ENCODE data around the gene ERC2. TPM values are rescaled to one million over a fixed set of nuclear protein-coding genes. Genes with fewer than 3 reads are reported as not detected.

ERC2 gene
- total RNA-seq, 2 experiments from 2014 or later, result not detected

DNA sequence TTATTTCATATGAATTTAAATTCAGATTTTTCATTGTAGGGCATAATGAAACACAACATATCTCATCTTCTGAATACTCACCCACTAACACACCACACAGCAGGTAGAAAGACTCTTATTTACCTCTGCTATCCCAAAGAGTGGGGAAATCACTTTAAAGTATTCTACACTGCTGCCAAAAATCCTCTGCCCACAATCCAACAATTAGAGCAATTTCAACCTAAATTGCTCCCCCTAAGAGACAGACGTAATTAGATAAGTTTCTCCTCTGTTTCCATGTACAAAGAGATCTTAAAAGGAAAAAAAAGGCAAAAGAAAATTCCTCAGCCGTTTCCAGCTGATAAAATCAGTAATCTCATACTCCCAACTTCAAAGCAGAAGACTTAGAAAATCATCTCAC lies 331.8 kb downstream of the ERC2 start:
- Mint-ChIP-seq H3K4me1 (no peaks in the 10 kb centered on the region), H3K4me3 (no peak overlapping the region), H3K36me3 (no peaks in the 10 kb centered on the region), H3K27ac (no peak overlapping the region), H3K9me3 (no peaks in the 10 kb centered on the region), H3K27me3 (no peaks in the 10 kb centered on the region)
- ATAC-seq (ENCODE audit: low read depth) (no peak), DNase-seq (no peak)
- POLR2A ChIA-PET, result no interaction called here

DNA sequence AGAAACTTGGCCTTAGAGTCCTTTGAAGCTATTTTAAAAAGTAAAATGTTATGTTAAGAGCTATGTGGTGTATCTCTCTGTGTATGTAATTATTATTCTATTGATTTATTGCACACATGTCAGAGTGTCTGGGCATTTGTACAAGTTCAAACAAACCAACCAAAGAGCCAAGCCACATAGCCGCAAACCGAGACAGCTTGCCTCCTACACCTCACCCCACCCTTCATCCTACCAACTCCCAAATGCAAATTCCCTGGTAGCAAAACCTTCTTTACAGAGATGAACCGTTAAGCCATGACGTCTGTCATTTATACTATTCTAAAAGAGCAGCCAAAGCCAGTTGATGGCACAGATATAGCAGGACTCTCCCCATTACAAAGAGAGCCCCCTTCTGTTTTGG lies 332.3 kb downstream of the ERC2 start:
- Mint-ChIP-seq H3K9me3 (no peaks in the 10 kb centered on the region), H3K36me3 (no peaks in the 10 kb centered on the region), H3K27ac (no peak overlapping the region), H3K4me1 (no peaks in the 10 kb centered on the region), H3K27me3 (no peaks in the 10 kb centered on the region), H3K4me3 (no peak overlapping the region)
- ATAC-seq (ENCODE audit: low read depth), result no peak
- no peak for DNase-seq
- POLR2A ChIA-PET, result no interaction called here

DNA sequence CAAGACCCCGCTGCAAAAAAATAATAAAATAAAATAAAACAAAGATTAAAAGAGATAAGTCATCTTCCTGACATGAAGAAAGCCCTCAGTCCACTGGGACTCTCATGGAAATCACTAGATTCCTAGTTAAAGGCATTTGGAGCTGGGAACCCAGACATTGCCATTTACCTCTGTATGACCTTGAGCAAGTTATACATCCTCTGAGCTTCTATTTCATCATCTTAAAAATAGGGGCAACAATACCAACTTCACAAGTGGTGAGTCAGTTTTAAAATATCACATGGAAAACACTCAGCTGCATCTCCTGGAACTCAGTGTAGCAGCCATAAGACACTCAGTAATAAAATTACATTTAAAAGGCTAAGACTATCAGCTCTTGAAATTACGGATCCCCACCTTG lies 334.8 kb downstream of the ERC2 start:
- H3K9me3 Mint-ChIP-seq, result no peaks in the 10 kb centered on the region
- H3K4me1 Mint-ChIP-seq, result no peaks in the 10 kb centered on the region
- H3K4me3 Mint-ChIP-seq, result no peak overlapping the region
- POLR2A ChIA-PET, result no interaction called here
- ATAC-seq (ENCODE audit: low read depth) (no peak), DNase-seq (no peak)
- H3K36me3 Mint-ChIP-seq, result no peaks in the 10 kb centered on the region
- no peak overlapping the region for H3K27ac Mint-ChIP-seq
- no peaks in the 10 kb centered on the region for H3K27me3 Mint-ChIP-seq

DNA sequence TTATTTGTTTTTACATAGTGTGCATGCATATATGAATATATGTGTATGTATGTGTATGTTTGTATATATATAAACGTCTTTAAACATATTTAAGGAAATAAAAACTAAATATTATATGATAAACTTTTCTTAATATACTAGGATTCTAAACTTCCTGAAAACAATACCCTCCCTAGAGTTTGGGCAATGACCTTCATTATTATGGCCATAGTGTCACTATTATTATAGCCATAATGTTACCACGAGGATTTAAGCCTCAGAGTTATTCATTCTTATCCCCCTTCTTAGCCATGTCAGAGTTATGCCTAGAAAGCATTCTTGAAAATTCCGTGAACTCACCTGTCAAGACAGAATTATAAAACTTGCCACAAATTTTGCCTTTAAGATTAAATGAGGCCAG lies 335.5 kb downstream of the ERC2 start:
- no peaks in the 10 kb centered on the region for H3K9me3 Mint-ChIP-seq
- DNase-seq (no peak), ATAC-seq (ENCODE audit: low read depth) (no peak)
- H3K4me1 Mint-ChIP-seq, result no peaks in the 10 kb centered on the region
- POLR2A ChIA-PET, result no interaction called here
- no peaks in the 10 kb centered on the region for H3K36me3 Mint-ChIP-seq
- no peak overlapping the region for H3K27ac Mint-ChIP-seq
- H3K27me3 Mint-ChIP-seq, result no peaks in the 10 kb centered on the region
- no peak overlapping the region for H3K4me3 Mint-ChIP-seq

DNA sequence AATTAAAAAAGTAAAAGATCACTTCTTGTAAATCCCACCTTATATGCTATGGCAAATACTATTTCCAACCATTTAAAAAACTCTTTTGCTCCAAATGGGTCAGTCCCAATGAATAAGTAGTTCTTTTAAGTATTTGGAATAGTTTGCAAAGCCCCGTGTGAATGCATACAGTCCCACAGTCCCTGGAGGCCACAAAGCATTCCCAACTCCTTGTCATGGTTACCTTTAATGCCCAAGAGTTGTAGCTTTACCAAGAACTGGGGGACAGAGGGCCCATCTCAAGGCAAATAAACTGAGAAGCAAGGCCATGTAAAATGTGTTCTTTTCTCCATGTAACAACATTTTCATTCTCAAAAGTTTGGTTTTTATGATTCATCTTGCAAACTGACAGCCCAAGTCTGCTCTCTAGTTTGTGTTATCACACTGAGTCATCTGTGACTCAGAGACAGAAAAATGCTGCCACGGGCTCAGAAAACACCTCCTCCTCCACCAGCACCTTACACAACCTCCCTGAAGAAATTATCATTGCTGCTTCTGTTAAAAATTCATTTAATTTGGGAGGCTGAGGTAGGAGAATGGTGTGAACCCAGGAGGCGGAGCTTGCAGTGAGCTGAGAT lies 336.2 kb downstream of the ERC2 start:
- POLR2A ChIA-PET, result no interaction called here
- H3K4me3 Mint-ChIP-seq, result no peak overlapping the region
- H3K9me3 Mint-ChIP-seq, result no peaks in the 10 kb centered on the region
- H3K36me3 Mint-ChIP-seq, result no peaks in the 10 kb centered on the region
- DNase-seq (no peak), ATAC-seq (ENCODE audit: low read depth) (no peak)
- H3K27me3 Mint-ChIP-seq, result no peaks in the 10 kb centered on the region
- H3K27ac Mint-ChIP-seq, result no peak overlapping the region
- no peaks in the 10 kb centered on the region for H3K4me1 Mint-ChIP-seq

DNA sequence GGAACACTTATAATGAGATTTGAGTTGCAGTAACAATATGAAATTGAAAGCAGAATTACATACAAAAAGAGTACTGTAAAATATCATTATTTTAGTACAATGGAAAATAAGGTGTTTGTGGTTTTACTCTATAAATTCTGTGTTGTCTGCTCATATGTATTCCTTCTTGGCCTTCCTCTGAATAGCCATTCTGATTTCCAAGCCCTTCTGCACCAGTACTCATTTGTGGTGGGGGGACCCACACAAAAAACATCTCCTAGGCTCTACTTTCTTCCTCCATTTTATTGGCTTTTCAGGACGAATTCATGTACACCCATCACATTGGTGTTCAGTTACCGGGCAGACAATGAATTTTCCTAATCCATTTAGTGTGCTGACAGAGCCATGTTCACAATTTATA lies 338.2 kb downstream of the ERC2 start:
- ATAC-seq (ENCODE audit: low read depth) (no peak), DNase-seq (no peak)
- Mint-ChIP-seq H3K27ac (no peak overlapping the region), H3K4me1 (no peaks in the 10 kb centered on the region), H3K9me3 (no peaks in the 10 kb centered on the region), H3K27me3 (peaks cover 2% of the 10 kb centered on the region), H3K36me3 (no peaks in the 10 kb centered on the region), H3K4me3 (no peak overlapping the region)
- POLR2A ChIA-PET, result no interaction called here

DNA sequence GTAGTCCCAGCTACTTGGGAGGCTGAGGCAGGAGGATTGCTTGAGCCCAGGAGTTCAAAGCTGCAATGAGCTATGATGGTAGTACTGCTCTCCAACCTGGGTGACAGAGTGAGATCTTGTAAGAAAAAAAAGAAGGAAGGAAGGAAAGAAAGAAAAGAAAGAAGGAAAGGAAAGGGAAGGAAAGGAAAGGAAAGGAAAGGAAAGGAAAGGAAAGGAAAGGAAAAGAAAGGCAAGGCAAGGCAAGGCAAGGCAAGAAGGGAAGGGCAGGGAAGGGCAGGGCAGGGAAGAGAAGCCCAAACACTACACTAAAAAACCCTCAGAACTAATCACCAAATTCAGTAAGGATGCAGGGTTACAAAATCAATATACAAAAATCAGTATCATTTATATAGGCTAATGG lies 341.6 kb downstream of the ERC2 start:
- H3K27ac Mint-ChIP-seq, result no peak overlapping the region

DNA sequence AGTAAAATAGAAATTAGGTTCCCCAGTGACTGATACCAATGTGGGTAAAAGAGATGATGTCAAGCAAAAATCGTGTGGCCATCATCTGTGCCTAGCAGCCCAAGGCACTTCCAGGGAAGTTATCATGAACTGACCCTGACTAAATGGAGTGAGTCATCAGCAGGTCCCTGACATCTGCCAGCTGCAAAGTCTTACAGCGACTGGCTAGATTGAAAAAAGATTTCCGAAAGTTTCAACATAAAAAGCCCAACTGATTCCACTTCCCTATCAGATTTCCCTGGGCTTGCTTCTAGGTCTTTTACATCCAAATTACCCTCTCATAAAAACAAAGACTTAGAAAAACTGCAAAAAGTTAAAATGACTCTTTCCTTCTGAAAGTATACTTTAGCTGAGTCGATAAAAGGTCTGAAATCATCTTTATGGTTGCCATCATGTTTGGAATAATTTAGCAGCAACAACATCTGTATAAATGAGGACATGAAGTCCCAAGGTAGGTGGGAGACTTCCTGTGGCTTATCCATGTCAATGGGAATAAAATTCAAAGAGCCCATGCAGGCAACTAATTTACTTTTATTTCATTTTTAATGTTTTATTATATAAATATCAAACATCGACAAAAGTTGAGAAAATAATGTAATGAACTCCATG lies 342.8 kb downstream of the ERC2 start:
- Mint-ChIP-seq H3K4me1 (no peaks in the 10 kb centered on the region), H3K27ac (no peak overlapping the region), H3K4me3 (no peak overlapping the region), H3K9me3 (no peaks in the 10 kb centered on the region), H3K27me3 (peaks cover 2% of the 10 kb centered on the region), H3K36me3 (no peaks in the 10 kb centered on the region)
- ATAC-seq (ENCODE audit: low read depth), result no peak
- no peak for DNase-seq
- POLR2A ChIA-PET, result no interaction called here

More for the DNA sequence above, 341.6 kb downstream of the ERC2 start:
- POLR2A ChIA-PET, result no interaction called here
- DNase-seq (no peak), ATAC-seq (ENCODE audit: low read depth) (no peak)
- Mint-ChIP-seq H3K4me1 (no peaks in the 10 kb centered on the region), H3K27me3 (peaks cover 2% of the 10 kb centered on the region), H3K9me3 (no peaks in the 10 kb centered on the region), H3K36me3 (no peaks in the 10 kb centered on the region), H3K4me3 (no peak overlapping the region)

DNA sequence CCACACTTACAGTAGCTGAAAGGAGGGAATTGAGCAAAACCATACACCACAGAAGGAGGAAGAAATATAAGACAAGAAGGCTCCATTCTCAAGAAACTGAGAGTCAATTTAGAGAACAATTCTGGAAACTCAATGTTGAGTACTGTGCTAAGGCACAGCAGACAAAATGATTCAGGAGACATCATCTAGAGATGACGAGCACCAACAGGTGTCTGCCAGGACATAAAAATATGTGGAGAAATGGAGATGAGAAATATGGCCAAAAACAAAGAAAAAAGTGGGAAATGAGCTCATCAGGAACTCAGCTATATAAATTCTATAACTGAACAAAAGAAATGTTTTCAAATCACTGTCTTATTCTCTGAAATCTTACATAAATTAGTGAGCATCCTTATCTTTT lies 343.7 kb downstream of the ERC2 start:
- Mint-ChIP-seq H3K4me3 (no peak overlapping the region), H3K9me3 (no peaks in the 10 kb centered on the region), H3K36me3 (no peaks in the 10 kb centered on the region), H3K4me1 (no peaks in the 10 kb centered on the region), H3K27ac (no peak overlapping the region), H3K27me3 (peaks cover 2% of the 10 kb centered on the region)
- no peak for ATAC-seq (ENCODE audit: low read depth)
- POLR2A ChIA-PET, result no interaction called here
- no peak for DNase-seq

DNA sequence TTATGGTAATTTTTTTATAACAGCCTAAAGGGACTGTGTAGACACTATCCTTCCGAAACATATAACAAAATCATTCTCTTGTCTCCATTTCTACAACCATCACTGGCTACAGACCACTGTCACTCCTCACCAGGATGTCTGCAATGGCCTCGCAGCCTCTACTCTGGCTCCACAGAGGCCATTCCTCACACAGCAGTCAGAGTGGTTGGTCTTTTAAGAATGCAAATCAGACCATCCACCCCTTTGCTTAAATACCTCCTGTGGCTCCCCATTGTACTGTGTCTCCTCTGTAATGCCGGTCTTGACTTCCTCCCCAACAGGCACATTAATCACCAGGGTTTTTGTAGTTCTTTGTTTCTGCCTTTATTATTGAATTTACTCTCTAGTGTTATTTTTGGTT lies 344.8 kb downstream of the ERC2 start:
- Mint-ChIP-seq H3K4me3 (no peak overlapping the region), H3K27ac (no peak overlapping the region), H3K9me3 (no peaks in the 10 kb centered on the region), H3K4me1 (no peaks in the 10 kb centered on the region), H3K36me3 (no peaks in the 10 kb centered on the region), H3K27me3 (peaks cover 2% of the 10 kb centered on the region)
- no peak for ATAC-seq (ENCODE audit: low read depth)
- no peak for DNase-seq
- POLR2A ChIA-PET, result no interaction called here

DNA sequence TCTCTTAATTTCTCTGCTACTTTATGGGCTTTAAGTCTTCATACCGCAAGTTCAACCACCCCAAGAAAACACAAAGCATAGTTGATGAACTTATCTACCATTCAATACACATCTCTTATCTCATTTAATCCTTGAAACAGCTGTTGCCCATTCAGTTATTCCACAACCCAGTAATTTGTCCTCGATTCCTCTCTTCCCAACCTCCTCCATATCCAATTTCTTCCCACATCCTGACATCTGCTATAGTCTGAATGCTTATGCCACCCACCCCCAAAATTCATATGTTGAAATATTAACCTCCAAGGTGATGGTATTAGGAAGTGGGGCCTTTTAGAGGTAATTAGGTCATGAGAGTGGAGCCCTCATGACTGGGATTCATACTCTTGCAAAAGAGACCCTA lies 345.4 kb downstream of the ERC2 start:
- H3K27me3 Mint-ChIP-seq, result peaks cover 2% of the 10 kb centered on the region
- H3K36me3 Mint-ChIP-seq, result no peaks in the 10 kb centered on the region
- DNase-seq, result no peak
- H3K4me3 Mint-ChIP-seq, result no peak overlapping the region
- H3K9me3 Mint-ChIP-seq, result no peaks in the 10 kb centered on the region
- no peak for ATAC-seq (ENCODE audit: low read depth)
- H3K27ac Mint-ChIP-seq, result no peak overlapping the region
- POLR2A ChIA-PET, result no interaction called here
- no peaks in the 10 kb centered on the region for H3K4me1 Mint-ChIP-seq

DNA sequence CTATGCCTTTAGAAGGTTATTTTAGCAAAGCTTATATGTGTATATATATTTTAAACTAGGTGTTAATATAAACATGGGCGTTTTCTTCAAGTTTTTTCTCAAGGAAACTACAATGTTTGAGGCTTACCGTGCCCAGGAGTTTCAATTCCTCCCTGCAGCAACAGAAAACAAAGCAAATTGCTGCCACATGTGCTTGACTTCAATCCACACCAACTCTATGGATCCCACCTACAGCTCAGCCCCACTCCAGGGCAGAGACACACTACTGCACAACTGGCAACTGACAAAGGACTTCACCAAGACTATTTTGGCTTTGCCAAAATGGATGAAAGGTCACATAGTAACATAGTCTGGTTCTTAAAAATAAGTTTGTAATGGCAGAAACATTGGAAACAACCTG lies 346.6 kb downstream of the ERC2 start:
- ATAC-seq (ENCODE audit: low read depth), result no peak
- Mint-ChIP-seq H3K27me3 (peaks cover 2% of the 10 kb centered on the region), H3K4me3 (no peak overlapping the region), H3K9me3 (no peaks in the 10 kb centered on the region), H3K36me3 (no peaks in the 10 kb centered on the region), H3K4me1 (no peaks in the 10 kb centered on the region), H3K27ac (no peak overlapping the region)
- no peak for DNase-seq
- POLR2A ChIA-PET, result no interaction called here

DNA sequence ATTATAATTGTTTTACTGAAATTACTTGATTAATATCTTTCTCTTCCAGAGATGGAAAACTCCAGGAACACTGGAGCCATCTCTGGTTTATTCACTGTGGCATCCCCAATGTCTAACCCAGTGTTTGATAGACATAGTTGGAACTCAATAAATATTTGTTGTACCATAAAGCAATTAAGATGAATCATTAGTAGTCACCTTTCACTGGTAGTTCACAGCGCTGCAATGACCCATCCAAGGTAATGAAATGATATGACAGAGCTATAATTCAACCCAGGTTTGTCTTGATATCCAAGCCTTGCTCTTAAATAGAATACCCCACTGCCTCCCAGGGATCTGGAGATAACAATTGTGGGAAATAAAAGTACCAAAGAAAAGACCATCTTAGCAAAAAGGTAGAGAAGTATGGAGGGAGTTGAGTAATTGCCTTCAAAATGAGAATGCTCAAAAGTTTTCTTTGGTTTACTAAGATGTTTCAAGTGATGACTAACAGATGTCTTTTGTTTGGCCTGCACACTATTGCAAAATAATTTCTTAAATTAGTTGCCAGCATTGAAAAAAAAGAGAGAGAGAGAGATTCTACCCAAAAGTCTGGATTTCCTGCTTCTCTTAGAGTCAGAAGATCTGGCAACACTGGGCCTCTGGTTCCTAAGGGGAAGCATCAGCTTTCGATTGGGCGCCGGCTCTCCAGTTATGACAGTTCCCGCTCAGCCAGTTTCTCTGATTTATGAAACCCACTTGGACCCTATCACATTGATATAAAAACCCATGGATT lies 348.5 kb downstream of the ERC2 start:
- Mint-ChIP-seq H3K27me3 (no peaks in the 10 kb centered on the region), H3K4me3 (no peak overlapping the region), H3K27ac (no peak overlapping the region), H3K4me1 (no peaks in the 10 kb centered on the region), H3K9me3 (peaks cover 3% of the 10 kb centered on the region), H3K36me3 (no peaks in the 10 kb centered on the region)
- no peak for DNase-seq
- POLR2A ChIA-PET, result no interaction called here
- no peak for ATAC-seq (ENCODE audit: low read depth)

DNA sequence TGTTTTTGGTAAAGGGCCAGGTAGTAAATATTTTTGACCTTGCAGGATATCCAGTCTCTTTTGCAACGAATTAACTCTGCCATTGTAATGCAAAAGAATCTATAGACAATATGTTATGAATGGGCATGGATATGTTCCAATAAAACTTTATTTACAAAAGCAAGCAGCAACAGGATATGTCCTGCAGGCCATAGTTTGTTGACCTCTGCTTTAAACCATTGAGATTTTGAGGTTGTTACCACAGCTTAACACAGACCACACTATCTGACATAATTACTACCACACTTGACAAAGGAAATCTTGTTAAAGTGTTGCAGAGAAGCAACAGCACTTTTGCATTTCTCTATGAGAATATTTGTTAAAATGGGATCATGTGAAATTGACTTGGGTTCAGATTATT lies 349.3 kb downstream of the ERC2 start:
- DNase-seq (no peak), ATAC-seq (ENCODE audit: low read depth) (no peak)
- Mint-ChIP-seq H3K4me1 (no peaks in the 10 kb centered on the region), H3K4me3 (no peak overlapping the region), H3K27ac (no peak overlapping the region), H3K27me3 (no peaks in the 10 kb centered on the region), H3K9me3 (peaks cover 4% of the 10 kb centered on the region), H3K36me3 (no peaks in the 10 kb centered on the region)
- POLR2A ChIA-PET, result no interaction called here

Data from activated naive CD8-positive, alpha-beta T cell treated with anti-CD3 and anti-CD28 coated beads, Interleukin-2, amount 10 ng/mL, durations not matched to agents 7 days and 5 days (primary cell).